NCI-H1048 (cell line): Measurements from ENCODE around the gene FOCAD.
"Not testable (repeated sequence)": the region's sequence is repeated elsewhere in the genome, so short reads cannot be mapped to it uniquely, and the experiment has no call there.

Source experiments
- DNase-seq: peaks from one replicate; lab custom pipeline; 2025; lab: John Stamatoyannopoulos, UW

The FOCAD gene

GRCh38 chr9:20673537-20673936, 10.5 kb upstream of the FOCAD start:
- not testable (repeated sequence) for DNase-seq

- DNase-seq: no peak
These were observed 2.6 kb upstream of the FOCAD start for GRCh38 chr9:20681467-20681866.

- no peak for DNase-seq
These were observed 566 bp upstream of the FOCAD start for GRCh38 chr9:20683351-20684034.

GRCh38 chr9:20684875-20685696, 1.0 kb downstream of the FOCAD start:
- no peak for DNase-seq

- no peak for DNase-seq
These were observed 1.7 kb downstream of the FOCAD start for GRCh38 chr9:20685769-20686168.

GRCh38 chr9:20689833-20690232, 5.8 kb downstream of the FOCAD start:
- DNase-seq: no peak

- DNase-seq: no peak
These were observed 8.5 kb downstream of the FOCAD start for GRCh38 chr9:20692554-20692953.

GRCh38 chr9:20693068-20693467, 9.0 kb downstream of the FOCAD start:
- DNase-seq: no peak

GRCh38 chr9:20694248-20694647, 10.2 kb downstream of the FOCAD start:
- DNase-seq: no peak

GRCh38 chr9:20697021-20697719, 13.1 kb downstream of the FOCAD start:
- DNase-seq: no peak

- DNase-seq: no peak
These were observed 14.7 kb downstream of the FOCAD start for GRCh38 chr9:20698782-20699181.

GRCh38 chr9:20701060-20701459, 17.0 kb downstream of the FOCAD start:
- no peak for DNase-seq

- DNase-seq: no peak
These were observed 18.5 kb downstream of the FOCAD start for GRCh38 chr9:20702570-20702969.

GRCh38 chr9:20703146-20703545, 19.1 kb downstream of the FOCAD start:
- no peak for DNase-seq

GRCh38 chr9:20707708-20708107, 23.6 kb downstream of the FOCAD start:
- DNase-seq: no peak

GRCh38 chr9:20713172-20713571, 29.1 kb downstream of the FOCAD start:
- no peak for DNase-seq

- DNase-seq: no peak
These were observed 30.7 kb downstream of the FOCAD start for GRCh38 chr9:20714442-20715415.

GRCh38 chr9:20722221-20722620, 38.2 kb downstream of the FOCAD start:
- no peak for DNase-seq

- DNase-seq: no peak
These were observed 41.6 kb downstream of the FOCAD start for GRCh38 chr9:20725675-20726074.

- no peak for DNase-seq
These were observed 42.1 kb downstream of the FOCAD start for GRCh38 chr9:20726144-20726543.

GRCh38 chr9:20728493-20729220, 44.6 kb downstream of the FOCAD start:
- DNase-seq: no peak
